Gastroesophageal sphincter (tissue), 4 donors: ENCODE results near the gene TM4SF1. TPM values are rescaled to one million over a fixed set of nuclear protein-coding genes. Genes with fewer than 3 reads are reported as not detected.

Experiments used
- ATAC-seq: fragments of 150-250 bp; one replicate; pipeline ENCODE4 v1.9.1; 2016; ENCODE audit warnings: mild to moderate bottlenecking, moderate library complexity
- H3K27ac ChIP-seq, 4 donors: fragments of 200-600 bp; sonication (generic) in 3 of 4; 1 replicate in 3 of 4; 2 replicates in 1 of 4; pipeline ENCODE4 v1.5.1; 2016 to 2019
- H3K27me3 ChIP-seq: fragments of 200-600 bp; sonication (generic); one replicate; pipeline ENCODE4 v1.5.1; 2019
- H3K36me3 ChIP-seq, 2 donors: fragments of 200-600 bp; sonication (generic); one replicate each; pipeline ENCODE4 v1.5.1; 2019; ENCODE audit warnings: control low read depth in 1 of 2
- H3K4me1 ChIP-seq, 3 donors: fragments of 200-600 bp; sonication (generic); 1 replicate in 2 of 3; 2 replicates in 1 of 3; pipeline ENCODE4 v1.5.1; 2016 to 2019; ENCODE audit warnings: control low read depth in 2 of 3
- H3K4me3 ChIP-seq, 2 donors: fragments of 200-600 bp; sonication (generic); one replicate each; pipeline ENCODE4 v1.5.1; 2019; ENCODE audit warnings: mild to moderate bottlenecking in 1 of 2, moderate library complexity in 1 of 2
- H3K9me3 ChIP-seq, 3 donors: fragments of 200-600 bp; sonication (generic); one replicate each; pipeline ENCODE4 v1.5.1; 2017 to 2019; ENCODE audit warnings: control low read depth in 2 of 3
- CTCF ChIP-seq, 4 experiments: fragments of 200-600 bp in 2 of 4; fragments of 450-650 bp in 2 of 4; sonication (generic) in 1 of 4; IDR thresholded peaks; one replicate each; pipeline ENCODE4 v1.5.1; 2017 to 2019; ENCODE audit warnings: antibody characterized with exemption in 4 of 4, mild to moderate bottlenecking in 2 of 4, moderate library complexity in 2 of 4
- EP300 ChIP-seq: sonication (generic); formaldehyde crosslinking; IDR thresholded peaks from one replicate; pipeline ENCODE4 v1.6.1; 2017; ENCODE audit warnings: antibody characterized with exemption, mild to moderate bottlenecking
- POLR2A ChIP-seq, 2 donors: fragments of 450-650 bp; IDR thresholded peaks; one replicate each; pipeline ENCODE4 v1.6.1; 2017; ENCODE audit warnings: antibody characterized with exemption in 2 of 2, mild to moderate bottlenecking in 2 of 2, moderate library complexity in 1 of 2
- POLR2AphosphoS5 ChIP-seq: sonication (generic); formaldehyde crosslinking; IDR thresholded peaks from one replicate; pipeline ENCODE4 v1.6.1; 2017; ENCODE audit warnings: antibody characterized with exemption
- WGBS, 2 donors: methylation state at CpG; one replicate each; pipeline ENCODE4 v1.1.5; 2018; ENCODE audit warnings: low coverage in 1 of 2; 5-methylcytosine and 5-hydroxymethylcytosine counted together
- total RNA-seq, 4 donors: library from RNA; depleted of rRNA; stranded (reverse); fragments of >200 nt; gene quantifications; one replicate each; pipeline ENCODE4 v1.1.0, GENCODE V29; 2016

TM4SF1 gene
- total RNA-seq, 4 donors from 2014 or later = 20.9 to 128 (median 71.9) TPM

GRCh38 chr3:149419816-149420215 is 42.4 kb upstream of the TM4SF1 start:
- WGBS, 2 donors = 93 to 100% methylated on average over 1 to 4 of the region's 4 CpGs
- no peaks in the 10 kb centered on the region for H3K4me1 ChIP-seq
- H3K4me3 ChIP-seq = no peak overlapping the region
- TF ChIP-seq POLR2AphosphoS5 (no peak), EP300 (no peak), POLR2A (IDR thresholded peaks at IDR 0.05) (no peak), CTCF (IDR thresholded peaks at IDR 0.05) (no peak)
- H3K27me3 ChIP-seq = no peaks in the 10 kb centered on the region
- no peak for ATAC-seq
- no peak overlapping the region for H3K27ac ChIP-seq
- H3K9me3 ChIP-seq = no peaks in the 10 kb centered on the region
- no peaks in the 10 kb centered on the region for H3K36me3 ChIP-seq

- TF ChIP-seq EP300 = no peak
- no peak overlapping the region for H3K27ac ChIP-seq
- H3K9me3 ChIP-seq = no peaks in the 10 kb centered on the region
- H3K4me1 ChIP-seq = no peaks in the 10 kb centered on the region
- no peak overlapping the region for H3K4me3 ChIP-seq
- H3K27me3 ChIP-seq = no peaks in the 10 kb centered on the region
- ATAC-seq = no peak
- H3K36me3 ChIP-seq = no peaks in the 10 kb centered on the region
- whole genome bisulfite sequencing, 2 donors = 89 to 92% methylated on average over 2 of the region's 2 CpGs
Observed at GRCh38 chr3:149417727-149418126, 40.3 kb upstream of the TM4SF1 start.

- H3K4me1 ChIP-seq = no peaks in the 10 kb centered on the region
- H3K36me3 ChIP-seq = no peaks in the 10 kb centered on the region
- no peak overlapping the region for H3K27ac ChIP-seq
- H3K27me3 ChIP-seq = no peaks in the 10 kb centered on the region
- no peak overlapping the region for H3K4me3 ChIP-seq
- WGBS, 2 donors = 96 to 100% methylated on average over 3 of the region's 3 CpGs
- TF ChIP-seq POLR2AphosphoS5 (no peak), POLR2A (IDR thresholded peaks at IDR 0.05) (no peak), EP300 (no peak), CTCF (IDR thresholded peaks at IDR 0.05) (no peak)
- no peaks in the 10 kb centered on the region for H3K9me3 ChIP-seq
- no peak for ATAC-seq
Observed at GRCh38 chr3:149417174-149417573, 39.7 kb upstream of the TM4SF1 start.

- Histone ChIP-seq H3K27me3 (no peaks in the 10 kb centered on the region), H3K36me3 (no peaks in the 10 kb centered on the region), H3K27ac (no peak overlapping the region), H3K4me1 (no peaks in the 10 kb centered on the region), H3K4me3 (no peak overlapping the region), H3K9me3 (no peaks in the 10 kb centered on the region)
- TF ChIP-seq POLR2AphosphoS5 (no peak), CTCF (IDR thresholded peaks at IDR 0.05) (no peak)
- no peak for ATAC-seq
- 85 to 89% methylated on average over 2 of the region's 2 CpGs for WGBS, 2 donors
Observed at GRCh38 chr3:149415484-149415883, 38.0 kb upstream of the TM4SF1 start.

- ATAC-seq = peak; percentile 77
- TF ChIP-seq POLR2A (IDR thresholded peaks at IDR 0.05) = no peak
- peak; percentile 54 for TF ChIP-seq POLR2AphosphoS5
- no peak for TF ChIP-seq EP300
- H3K27ac ChIP-seq = peak overlapping the region in 1 of 4 donors; percentile 1
Observed at GRCh38 chr3:149414557-149415231, 37.2 kb upstream of the TM4SF1 start.

GRCh38 chr3:149411583-149411982 is 34.1 kb upstream of the TM4SF1 start:
- no peak for TF ChIP-seq CTCF (IDR thresholded peaks at IDR 0.05)
- no peak for TF ChIP-seq EP300
- no peak for TF ChIP-seq POLR2AphosphoS5
- TF ChIP-seq POLR2A (IDR thresholded peaks at IDR 0.05) = no peak
- Histone ChIP-seq H3K27ac (no peak overlapping the region), H3K4me3 (no peak overlapping the region), H3K36me3 (no peaks in the 10 kb centered on the region), H3K27me3 (no peaks in the 10 kb centered on the region), H3K4me1 (no peaks in the 10 kb centered on the region), H3K9me3 (no peaks in the 10 kb centered on the region)
- ATAC-seq = no peak
- WGBS, 2 donors = 33 to 75% methylated on average over 1 of the region's 1 CpG

More at GRCh38 chr3:149414557-149415231, 37.2 kb upstream of the TM4SF1 start:
- Histone ChIP-seq H3K9me3 (no peaks in the 10 kb centered on the region), H3K36me3 (no peaks in the 10 kb centered on the region), H3K27me3 (no peaks in the 10 kb centered on the region), H3K4me1 (no peaks in the 10 kb centered on the region), H3K4me3 (no peak overlapping the region)
- WGBS, 2 donors = 40% methylated on average over 1 of the region's 1 CpG; no CpG with 5 or more reads in 1 of the 2 donors
